Prostate gland (tissue), 2 donors: ENCODE results near the gene CDK14. TPM values are rescaled to one million over a fixed set of nuclear protein-coding genes. Genes with fewer than 3 reads are reported as not detected.

Experiments used
- DNase-seq: peaks from one replicate; pipeline ENCODE4 v3.0.0-alpha.2; 2019; ENCODE audit warnings: low spot score
- H3K27ac ChIP-seq, 2 donors: fragments of 200-600 bp; sonication (generic); 2 replicates each; pipeline ENCODE4 v1.5.1; 2017 to 2019
- H3K27me3 ChIP-seq: fragments of 200-600 bp; sonication (generic); replicated peaks from 2 replicates; pipeline ENCODE4 v1.5.1; 2019; ENCODE audit not compliant: insufficient read depth
- H3K36me3 ChIP-seq, 2 donors: fragments of 200-600 bp; sonication (generic); 1 replicate in 1 of 2; 2 replicates in 1 of 2; pipeline versions ENCODE4 v1.5.1 to v1.8.1; 2017 to 2019
- H3K4me1 ChIP-seq: fragments of 200-600 bp; sonication (generic); replicated peaks from 2 replicates; pipeline ENCODE4 v1.5.1; 2019
- H3K4me3 ChIP-seq, 2 donors: fragments of 200-600 bp; sonication (generic); 2 replicates each; pipeline ENCODE4 v1.5.1; 2017 to 2019
- H3K9me3 ChIP-seq: fragments of 200-600 bp; sonication (generic); 2 replicates; pipeline ENCODE4 v1.5.1; 2017
- CTCF ChIP-seq, 4 experiments: fragments of 200-600 bp in 2 of 4; fragments of 450-650 bp in 2 of 4; sonication (generic) in 2 of 4; IDR thresholded peaks; 1 replicate in 3 of 4; 2 replicates in 1 of 4; pipeline ENCODE4 v1.5.1; 2016 to 2019; ENCODE audit warnings: antibody characterized with exemption in 4 of 4, mild to moderate bottlenecking in 2 of 4, moderate library complexity in 2 of 4
- POLR2A ChIP-seq: fragments of 450-650 bp; IDR thresholded peaks from one replicate; pipeline ENCODE4 v1.6.1; 2016; ENCODE audit warnings: antibody characterized with exemption, mild to moderate bottlenecking
- POLR2AphosphoS5 ChIP-seq: sonication (generic); formaldehyde crosslinking; IDR thresholded peaks from one replicate; pipeline ENCODE4 v1.6.1; 2017; ENCODE audit warnings: antibody characterized with exemption
- WGBS: methylation state at CpG from one replicate; pipeline ENCODE4 v1.1.5; 2018; 5-methylcytosine and 5-hydroxymethylcytosine counted together
- intact Hi-C: fragments of 100-400 bp; cut with DNase I; formaldehyde crosslinking; loops from one replicate; pipeline ENCODE4 v1.14.2; 2022
- total RNA-seq, 2 donors: library from RNA; depleted of rRNA; stranded (reverse); fragments of >200 nt; gene quantifications; one replicate each; pipeline ENCODE4 v1.1.0, GENCODE V29; 2016

CDK14 gene
- total RNA-seq, 2 donors from 2014 or later: 13.7 to 20.7 TPM

GRCh38 chr7:90624225-90624911 is 28.2 kb downstream of the CDK14 start:
- Histone ChIP-seq H3K4me3 (no peak overlapping the region), H3K9me3 (no peaks in the 10 kb centered on the region), H3K27ac (no peak overlapping the region), H3K4me1 (no peaks in the 10 kb centered on the region), H3K36me3 (no peaks in the 10 kb centered on the region), H3K27me3 (no peaks in the 10 kb centered on the region)
- no peak for TF ChIP-seq CTCF (IDR thresholded peaks at IDR 0.05)
- TF ChIP-seq POLR2A: no peak
- no peak for TF ChIP-seq POLR2AphosphoS5
- intact Hi-C loops: loop anchor here (10.0 kb wide), 1 partner anchor 170 kb away; no protein-coding TSS in a partner anchor
- no peak for DNase-seq
- 69% methylated on average over 5 of the region's 5 CpGs for WGBS

- TF ChIP-seq POLR2AphosphoS5 (no peak), POLR2A (no peak), CTCF (IDR thresholded peaks at IDR 0.05) (no peak)
- 71% methylated on average over 5 of the region's 5 CpGs for WGBS
- no peaks in the 10 kb centered on the region for H3K4me1 ChIP-seq
- no peak overlapping the region for H3K27ac ChIP-seq
- H3K4me3 ChIP-seq: no peak overlapping the region
- DNase-seq: no peak
- intact Hi-C loops: loop anchor here (10.0 kb wide), 1 partner anchor 170 kb away; no protein-coding TSS in a partner anchor
- no peaks in the 10 kb centered on the region for H3K9me3 ChIP-seq
- no peaks in the 10 kb centered on the region for H3K27me3 ChIP-seq
- no peaks in the 10 kb centered on the region for H3K36me3 ChIP-seq
Observed at GRCh38 chr7:90625051-90625450, 28.9 kb downstream of the CDK14 start.

- DNase-seq: no peak
- WGBS: 65% methylated on average over 3 of the region's 3 CpGs
- Histone ChIP-seq H3K4me3 (no peak overlapping the region), H3K27me3 (no peaks in the 10 kb centered on the region), H3K36me3 (no peaks in the 10 kb centered on the region), H3K4me1 (no peaks in the 10 kb centered on the region), H3K9me3 (no peaks in the 10 kb centered on the region), H3K27ac (no peak overlapping the region)
- no peak for TF ChIP-seq CTCF (IDR thresholded peaks at IDR 0.05)
- TF ChIP-seq POLR2AphosphoS5: no peak
- TF ChIP-seq POLR2A: no peak
- intact Hi-C loops: loop anchor here (10.0 kb wide), 1 partner anchor 171 kb away; no protein-coding TSS in a partner anchor
Observed at GRCh38 chr7:90625562-90625961, 29.4 kb downstream of the CDK14 start.

- no peak for TF ChIP-seq CTCF (IDR thresholded peaks at IDR 0.05)
- TF ChIP-seq POLR2A: no peak
- no peak for TF ChIP-seq POLR2AphosphoS5
- no peaks in the 10 kb centered on the region for H3K36me3 ChIP-seq
- WGBS: 84% methylated on average over 3 of the region's 3 CpGs
- no peaks in the 10 kb centered on the region for H3K9me3 ChIP-seq
- no peaks in the 10 kb centered on the region for H3K4me1 ChIP-seq
- H3K4me3 ChIP-seq: no peak overlapping the region
- no peak for DNase-seq
- intact Hi-C loops: loop anchor here (10.0 kb wide), 1 partner anchor 171 kb away; no protein-coding TSS in a partner anchor
- H3K27ac ChIP-seq: no peak overlapping the region
- H3K27me3 ChIP-seq: no peaks in the 10 kb centered on the region
Observed at GRCh38 chr7:90626013-90626412, 29.9 kb downstream of the CDK14 start.
